Prostate gland (tissue), 2 donors: ENCODE results near the gene PANX2. TPM values are rescaled to one million over a fixed set of nuclear protein-coding genes. Genes with fewer than 3 reads are reported as not detected.
"Not testable (repeated sequence)": the region's sequence is repeated elsewhere in the genome, so short reads cannot be mapped to it uniquely, and the experiment has no call there.

ENCODE experiments used
- DNase-seq: peaks from one replicate; pipeline ENCODE4 v3.0.0-alpha.2; 2019; ENCODE audit warnings: low spot score
- H3K27ac ChIP-seq, 2 donors: fragments of 200-600 bp; sonication (generic); 2 replicates each; pipeline ENCODE4 v1.5.1; 2017 to 2019
- H3K27me3 ChIP-seq: fragments of 200-600 bp; sonication (generic); replicated peaks from 2 replicates; pipeline ENCODE4 v1.5.1; 2019; ENCODE audit not compliant: insufficient read depth
- H3K36me3 ChIP-seq, 2 donors: fragments of 200-600 bp; sonication (generic); 1 replicate in 1 of 2; 2 replicates in 1 of 2; pipeline versions ENCODE4 v1.5.1 to v1.8.1; 2017 to 2019
- H3K4me1 ChIP-seq: fragments of 200-600 bp; sonication (generic); replicated peaks from 2 replicates; pipeline ENCODE4 v1.5.1; 2019
- H3K4me3 ChIP-seq, 2 donors: fragments of 200-600 bp; sonication (generic); 2 replicates each; pipeline ENCODE4 v1.5.1; 2017 to 2019
- H3K9me3 ChIP-seq: fragments of 200-600 bp; sonication (generic); 2 replicates; pipeline ENCODE4 v1.5.1; 2017
- CTCF ChIP-seq, 4 experiments: fragments of 200-600 bp in 2 of 4; fragments of 450-650 bp in 2 of 4; sonication (generic) in 2 of 4; IDR thresholded peaks; 1 replicate in 3 of 4; 2 replicates in 1 of 4; pipeline ENCODE4 v1.5.1; 2016 to 2019; ENCODE audit warnings: antibody characterized with exemption in 4 of 4, mild to moderate bottlenecking in 2 of 4, moderate library complexity in 2 of 4
- POLR2A ChIP-seq: fragments of 450-650 bp; IDR thresholded peaks from one replicate; pipeline ENCODE4 v1.6.1; 2016; ENCODE audit warnings: antibody characterized with exemption, mild to moderate bottlenecking
- POLR2AphosphoS5 ChIP-seq: sonication (generic); formaldehyde crosslinking; IDR thresholded peaks from one replicate; pipeline ENCODE4 v1.6.1; 2017; ENCODE audit warnings: antibody characterized with exemption
- WGBS: methylation state at CpG from one replicate; pipeline ENCODE4 v1.1.5; 2018; 5-methylcytosine and 5-hydroxymethylcytosine counted together
- intact Hi-C: fragments of 100-400 bp; cut with DNase I; formaldehyde crosslinking; loops from one replicate; pipeline ENCODE4 v1.14.2; 2022
- total RNA-seq, 2 donors: library from RNA; depleted of rRNA; stranded (reverse); fragments of >200 nt; gene quantifications; one replicate each; pipeline ENCODE4 v1.1.0, GENCODE V29; 2016

PANX2 gene
- total RNA-seq, 2 donors from 2014 or later: 7.5 to 9.5 TPM

GRCh38 chr22:50129121-50129736 is 41.3 kb upstream of the PANX2 start:
- no peak for DNase-seq
- Histone ChIP-seq H3K27ac (no peak overlapping the region), H3K27me3 (no peaks in the 10 kb centered on the region), H3K9me3 (no peaks in the 10 kb centered on the region), H3K4me1 (no peaks in the 10 kb centered on the region), H3K4me3 (no peak overlapping the region), H3K36me3 (no peaks in the 10 kb centered on the region)
- intact Hi-C loops: no loop called here
- no peak for TF ChIP-seq POLR2A
- no peak for TF ChIP-seq POLR2AphosphoS5
- no peak for TF ChIP-seq CTCF (IDR thresholded peaks at IDR 0.05)
- WGBS: 52% methylated on average over 10 of the region's 10 CpGs

GRCh38 chr22:50131894-50132293 is 38.6 kb upstream of the PANX2 start:
- no peak overlapping the region for H3K27ac ChIP-seq
- H3K4me1 ChIP-seq: no peaks in the 10 kb centered on the region
- no peak for TF ChIP-seq POLR2AphosphoS5
- TF ChIP-seq CTCF (IDR thresholded peaks at IDR 0.05): no peak
- no peak for DNase-seq
- H3K4me3 ChIP-seq: no peak overlapping the region
- H3K27me3 ChIP-seq: no peaks in the 10 kb centered on the region
- intact Hi-C loops: loop anchor here (10.0 kb wide), 1 partner anchor 47 kb away; the partner anchor contains the start of gene MLC1
- H3K36me3 ChIP-seq: no peaks in the 10 kb centered on the region
- no peaks in the 10 kb centered on the region for H3K9me3 ChIP-seq
- 96% methylated on average over 4 of the region's 4 CpGs for WGBS

GRCh38 chr22:50134481-50134880 is 36.0 kb upstream of the PANX2 start:
- intact Hi-C loops: loop anchor here (10.0 kb wide), 1 partner anchor 50 kb away; the partner anchor contains the start of gene MLC1
- H3K4me3 ChIP-seq: no peak overlapping the region
- no peak for DNase-seq
- TF ChIP-seq POLR2AphosphoS5 (no peak), POLR2A (no peak), CTCF (IDR thresholded peaks at IDR 0.05) (no peak)
- H3K4me1 ChIP-seq: no peaks in the 10 kb centered on the region
- H3K9me3 ChIP-seq: no peaks in the 10 kb centered on the region
- H3K27me3 ChIP-seq: no peaks in the 10 kb centered on the region
- H3K36me3 ChIP-seq: no peaks in the 10 kb centered on the region
- H3K27ac ChIP-seq: no peak overlapping the region
- 83% methylated on average over 10 of the region's 10 CpGs for WGBS

GRCh38 chr22:50136581-50137015 is 33.9 kb upstream of the PANX2 start:
- no peaks in the 10 kb centered on the region for H3K27me3 ChIP-seq
- peak overlapping the region; percentile 31 to 47 for H3K27ac ChIP-seq
- WGBS: 45% methylated on average over 5 of the region's 5 CpGs
- no peaks in the 10 kb centered on the region for H3K9me3 ChIP-seq
- H3K4me3 ChIP-seq: no peak overlapping the region
- intact Hi-C loops: loop anchor here (10.0 kb wide), 1 partner anchor 52 kb away; the partner anchor contains the start of gene MLC1
- TF ChIP-seq POLR2AphosphoS5: peak; percentile 77
- no peak for TF ChIP-seq POLR2A
- H3K4me1 ChIP-seq: peaks cover 9% of the 10 kb centered on the region
- no peaks in the 10 kb centered on the region for H3K36me3 ChIP-seq
- peak; percentile 57 for DNase-seq

GRCh38 chr22:50137277-50137676 is 33.3 kb upstream of the PANX2 start:
- not testable (repeated sequence) for H3K4me3 ChIP-seq, H3K9me3 ChIP-seq, DNase-seq, H3K36me3 ChIP-seq, H3K27me3 ChIP-seq
- Histone ChIP-seq H3K4me1 (peaks cover 16% of the 10 kb centered on the region), H3K27ac (peak overlapping the region in 1 of 2 donors; percentile 47)
- intact Hi-C loops: loop anchor here (10.0 kb wide), 1 partner anchor 52 kb away; the partner anchor contains the start of gene MLC1
- WGBS: 93% methylated on average over 9 of the region's 9 CpGs

- Histone ChIP-seq H3K4me3 (no peak overlapping the region), H3K4me1 (peaks cover 18% of the 10 kb centered on the region), H3K27ac (no peak overlapping the region), H3K9me3 (no peaks in the 10 kb centered on the region), H3K36me3 (no peaks in the 10 kb centered on the region), H3K27me3 (no peaks in the 10 kb centered on the region)
- DNase-seq: no peak
- intact Hi-C loops: loop anchor here (10.0 kb wide), 1 partner anchor 53 kb away; the partner anchor contains the start of gene MLC1
- TF ChIP-seq POLR2A: no peak
- TF ChIP-seq POLR2AphosphoS5: no peak
- TF ChIP-seq CTCF (IDR thresholded peaks at IDR 0.05): no peak
- 90% methylated on average over 4 of the region's 4 CpGs for WGBS
Observed at GRCh38 chr22:50138041-50138440, 32.5 kb upstream of the PANX2 start.
